ENCODE data around the gene UBASH3B.

The UBASH3B gene

DNA sequence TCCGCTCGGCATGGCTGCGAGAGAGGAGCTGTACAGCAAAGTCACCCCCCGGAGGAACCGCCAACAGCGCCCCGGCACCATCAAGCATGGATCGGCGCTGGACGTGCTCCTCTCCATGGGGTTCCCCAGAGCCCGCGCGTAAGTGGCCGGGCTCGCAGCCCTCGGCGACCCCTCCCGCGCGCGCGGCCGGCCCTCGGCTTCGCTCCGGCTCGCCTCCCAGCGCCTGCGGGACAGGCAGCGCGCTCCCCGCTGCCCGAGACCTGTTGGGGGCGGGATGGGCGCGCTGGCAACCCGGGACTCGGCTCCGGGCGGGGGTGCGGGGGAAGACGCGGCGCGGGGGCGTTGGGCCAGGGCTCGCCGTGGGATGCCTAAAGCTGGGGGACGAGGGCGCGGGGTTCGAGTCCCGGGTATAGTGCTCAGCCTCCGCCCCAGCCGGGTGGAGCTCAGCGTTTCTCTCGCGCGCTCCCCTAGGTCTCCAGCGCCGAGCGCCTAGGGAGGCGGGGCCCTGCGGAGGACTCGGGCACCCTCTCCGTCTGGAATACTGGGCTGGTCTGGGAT is 630 bp downstream of the UBASH3B start:
- in situ Hi-C loops (cut with MboI; ENCODE audit: low pct_unique_long_range_greater_than_20kb, low sequenced_read_pairs, unreplicated experiment), result no loop called here
- TF ChIP-seq, protein P1, sequence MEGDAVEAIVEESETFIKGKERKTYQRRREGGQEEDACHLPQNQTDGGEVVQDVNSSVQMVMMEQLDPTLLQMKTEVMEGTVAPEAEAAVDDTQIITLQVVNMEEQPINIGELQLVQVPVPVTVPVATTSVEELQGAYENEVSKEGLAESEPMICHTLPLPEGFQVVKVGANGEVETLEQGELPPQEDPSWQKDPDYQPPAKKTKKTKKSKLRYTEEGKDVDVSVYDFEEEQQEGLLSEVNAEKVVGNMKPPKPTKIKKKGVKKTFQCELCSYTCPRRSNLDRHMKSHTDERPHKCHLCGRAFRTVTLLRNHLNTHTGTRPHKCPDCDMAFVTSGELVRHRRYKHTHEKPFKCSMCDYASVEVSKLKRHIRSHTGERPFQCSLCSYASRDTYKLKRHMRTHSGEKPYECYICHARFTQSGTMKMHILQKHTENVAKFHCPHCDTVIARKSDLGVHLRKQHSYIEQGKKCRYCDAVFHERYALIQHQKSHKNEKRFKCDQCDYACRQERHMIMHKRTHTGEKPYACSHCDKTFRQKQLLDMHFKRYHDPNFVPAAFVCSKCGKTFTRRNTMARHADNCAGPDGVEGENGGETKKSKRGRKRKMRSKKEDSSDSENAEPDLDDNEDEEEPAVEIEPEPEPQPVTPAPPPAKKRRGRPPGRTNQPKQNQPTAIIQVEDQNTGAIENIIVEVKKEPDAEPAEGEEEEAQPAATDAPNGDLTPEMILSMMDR (IDR thresholded peaks at IDR 0.05; ENCODE audit: extremely low read depth, insufficient read depth, missing control alignments), result no peak
- peak; percentile 73 for DNase-seq (ENCODE audit: low spot score)

DNA sequence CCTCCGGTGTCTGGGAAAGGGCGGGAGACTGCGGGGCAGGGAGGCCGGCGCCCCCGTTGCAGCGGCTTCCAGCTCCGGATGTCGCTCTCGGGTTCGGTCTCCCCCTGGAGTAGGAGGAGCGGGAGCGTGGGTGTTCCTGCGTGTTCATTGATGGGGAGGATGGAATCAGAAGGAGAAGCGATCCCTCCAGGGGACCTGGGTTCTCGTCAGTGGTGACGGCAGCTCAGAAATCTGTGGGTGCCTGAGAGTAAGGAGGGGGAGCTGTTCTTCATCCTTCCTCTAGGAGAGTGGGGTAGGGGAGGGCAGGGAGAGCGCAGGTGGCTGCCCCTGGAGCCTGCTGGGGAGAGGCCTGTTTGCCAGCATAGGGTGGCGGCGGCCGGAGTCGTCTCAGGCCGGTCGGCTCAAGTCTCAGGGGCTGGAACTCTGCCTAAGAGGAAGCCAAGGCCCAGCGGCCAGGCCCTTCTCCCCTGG is 1.1 kb downstream of the UBASH3B start:
- in situ Hi-C loops (cut with MboI; ENCODE audit: low pct_unique_long_range_greater_than_20kb, low sequenced_read_pairs, unreplicated experiment), result no loop called here
- peak; percentile 40 for DNase-seq (ENCODE audit: low spot score)

DNA sequence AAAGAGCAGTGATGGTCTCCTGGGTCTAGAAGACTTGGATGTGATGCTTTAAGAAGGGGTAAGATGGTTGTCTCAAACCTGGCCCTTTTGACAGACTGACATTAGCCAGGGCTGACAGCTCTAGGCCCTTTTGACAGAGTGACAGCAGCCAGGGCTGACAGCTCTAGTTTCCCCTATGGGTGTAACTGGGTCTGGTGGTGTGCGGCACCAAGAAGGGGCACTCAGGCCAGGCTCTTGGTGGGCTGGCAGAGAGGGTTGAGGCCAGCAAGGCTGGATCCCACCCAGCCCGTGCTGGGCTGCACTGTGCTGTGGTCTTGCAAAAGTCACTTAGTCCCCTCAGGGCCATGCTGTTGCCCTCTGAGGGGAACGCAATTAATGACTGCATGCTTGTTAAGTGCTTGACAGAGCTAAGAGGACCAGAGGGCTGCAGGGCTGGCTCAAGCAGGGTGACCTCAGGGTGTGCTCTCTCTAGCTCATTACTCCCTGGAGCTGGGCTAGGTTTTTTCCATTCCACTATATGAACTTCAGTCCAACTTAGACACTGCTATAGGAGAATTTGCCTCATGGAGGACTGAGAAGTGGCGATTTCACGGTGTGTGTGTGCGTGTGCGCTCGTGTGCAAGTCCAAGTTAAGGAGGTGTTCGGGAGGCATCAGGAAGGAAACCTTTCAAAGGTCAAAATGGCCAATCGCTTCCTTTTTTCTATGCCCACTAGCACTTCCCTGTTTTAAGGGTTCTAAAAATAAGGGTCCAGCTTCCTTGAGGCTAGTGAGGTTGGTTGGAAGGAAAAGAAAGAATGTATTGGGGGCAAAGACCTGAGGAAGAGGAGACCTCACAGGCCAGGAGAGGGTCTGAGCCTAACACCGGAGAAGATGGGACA is 4.4 kb downstream of the UBASH3B start:
- in situ Hi-C loops (cut with MboI; ENCODE audit: low pct_unique_long_range_greater_than_20kb, low sequenced_read_pairs, unreplicated experiment), result no loop called here
- no peak for DNase-seq (ENCODE audit: low spot score)
- TF ChIP-seq, protein P1 (IDR thresholded peaks at IDR 0.05; ENCODE audit: extremely low read depth, insufficient read depth, missing control alignments), result no peak

More for the DNA sequence above, 1.1 kb downstream of the UBASH3B start:
- TF ChIP-seq, protein P1 (IDR thresholded peaks at IDR 0.05; ENCODE audit: extremely low read depth, insufficient read depth, missing control alignments), result no peak

DNA sequence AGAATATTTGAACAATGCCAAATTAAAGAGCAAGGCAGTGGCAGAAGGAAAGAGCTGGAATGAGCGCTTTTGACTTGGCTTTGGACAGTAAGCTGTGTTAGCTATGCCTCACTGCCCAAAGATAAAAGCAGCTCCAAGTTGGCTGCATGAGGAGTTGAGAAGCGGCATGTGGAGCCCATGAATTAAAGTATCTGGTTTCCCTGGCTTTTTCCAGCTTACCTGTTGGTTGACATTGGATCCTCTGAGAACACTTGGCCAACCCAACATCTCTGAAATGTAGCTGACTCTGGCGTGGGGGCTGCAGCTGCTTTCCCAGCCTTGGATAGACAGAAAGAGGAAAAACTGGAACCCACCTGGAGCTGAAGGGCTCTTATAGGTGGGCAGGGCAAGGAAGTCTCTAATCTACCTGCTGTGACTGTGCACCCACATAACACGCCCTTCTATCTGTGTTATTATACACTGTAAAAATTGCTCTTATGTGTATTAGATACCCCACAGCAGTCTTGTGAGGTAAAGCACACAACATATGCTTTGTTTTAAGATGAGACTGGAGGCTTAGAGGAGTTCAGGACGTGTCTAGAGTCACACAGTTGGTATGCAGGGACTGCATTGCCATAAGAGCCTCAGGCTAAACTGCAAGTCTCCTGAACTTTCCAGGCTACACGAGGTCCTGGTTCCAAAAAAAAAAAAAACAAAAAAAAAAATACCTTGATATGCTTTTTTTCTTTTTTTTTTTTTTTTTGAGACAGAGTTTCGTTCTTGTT is 5.8 kb downstream of the UBASH3B start:
- in situ Hi-C loops (cut with MboI; ENCODE audit: low pct_unique_long_range_greater_than_20kb, low sequenced_read_pairs, unreplicated experiment), result no loop called here
- no peak for DNase-seq (ENCODE audit: low spot score)
- TF ChIP-seq, protein P1 (IDR thresholded peaks at IDR 0.05; ENCODE audit: extremely low read depth, insufficient read depth, missing control alignments), result no peak

DNA sequence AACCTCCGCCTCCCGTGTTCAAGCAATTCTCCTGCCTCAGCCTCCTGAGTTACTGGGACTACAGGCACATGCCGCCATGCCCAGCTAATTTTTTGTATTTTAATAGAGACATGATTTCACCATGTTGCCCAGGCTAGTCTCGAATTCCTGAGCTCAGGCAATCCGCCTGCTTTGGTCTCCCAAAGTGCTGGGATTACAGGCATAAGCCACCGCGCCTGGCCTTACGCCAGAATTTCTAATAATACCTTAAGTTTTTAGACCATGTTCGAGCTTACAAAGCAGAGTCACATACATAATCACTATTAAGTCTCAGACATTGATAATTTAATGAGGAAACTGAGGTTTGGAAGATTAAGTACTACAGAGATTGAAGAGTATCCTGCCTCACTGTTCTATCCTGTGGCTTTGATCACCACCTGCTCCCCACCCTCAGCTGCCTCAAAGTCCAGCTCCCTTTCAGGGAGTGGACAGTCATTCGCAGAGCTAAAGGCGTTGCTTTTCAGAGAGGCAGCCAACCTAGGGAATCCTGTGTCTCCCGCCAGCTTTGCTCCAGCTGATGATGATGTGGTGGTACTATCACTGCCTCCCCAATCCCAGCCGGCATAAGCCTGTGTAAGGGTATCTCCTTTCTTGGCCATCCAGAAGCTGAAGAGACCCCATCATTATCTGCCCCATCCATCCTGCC is 7.7 kb downstream of the UBASH3B start:
- in situ Hi-C loops (cut with MboI; ENCODE audit: low pct_unique_long_range_greater_than_20kb, low sequenced_read_pairs, unreplicated experiment), result no loop called here
- TF ChIP-seq, protein P1 (IDR thresholded peaks at IDR 0.05; ENCODE audit: extremely low read depth, insufficient read depth, missing control alignments), result no peak
- DNase-seq (ENCODE audit: low spot score), result no peak

DNA sequence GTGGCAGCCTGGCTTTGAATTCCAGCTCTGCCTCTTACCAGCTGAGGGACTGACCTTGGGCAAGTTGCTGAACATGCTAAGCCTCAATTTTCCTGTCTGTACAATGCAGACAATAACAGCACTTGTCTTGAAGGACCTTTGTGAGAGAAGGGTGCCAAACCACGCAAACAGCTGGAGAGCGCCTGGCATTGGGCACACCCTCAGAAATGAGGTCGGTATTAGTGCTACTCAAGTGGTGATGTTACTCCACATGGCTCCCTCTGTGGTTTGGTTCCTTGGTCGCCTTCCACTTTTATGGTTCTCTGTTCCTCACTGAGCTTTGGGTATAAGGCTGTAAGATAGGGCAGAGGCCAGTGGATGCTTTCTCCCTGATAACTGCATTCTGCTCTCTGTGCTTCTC is 8.2 kb downstream of the UBASH3B start:
- in situ Hi-C loops (cut with MboI; ENCODE audit: low pct_unique_long_range_greater_than_20kb, low sequenced_read_pairs, unreplicated experiment), result no loop called here
- TF ChIP-seq, protein P1 (IDR thresholded peaks at IDR 0.05; ENCODE audit: extremely low read depth, insufficient read depth, missing control alignments), result no peak
- DNase-seq (ENCODE audit: low spot score), result no peak
